ENCODE results near the gene PLEKHO2. TPM values are rescaled to one million over a fixed set of nuclear protein-coding genes. Genes with fewer than 3 reads are reported as not detected.

The PLEKHO2 gene
- total and polyA plus RNA-seq, 10 of the 15 experiments (the other 5 are each of a cell fraction or from before 2014, with no cell fraction given) = 1.4 to 25.6 (median 20.5) TPM

DNA sequence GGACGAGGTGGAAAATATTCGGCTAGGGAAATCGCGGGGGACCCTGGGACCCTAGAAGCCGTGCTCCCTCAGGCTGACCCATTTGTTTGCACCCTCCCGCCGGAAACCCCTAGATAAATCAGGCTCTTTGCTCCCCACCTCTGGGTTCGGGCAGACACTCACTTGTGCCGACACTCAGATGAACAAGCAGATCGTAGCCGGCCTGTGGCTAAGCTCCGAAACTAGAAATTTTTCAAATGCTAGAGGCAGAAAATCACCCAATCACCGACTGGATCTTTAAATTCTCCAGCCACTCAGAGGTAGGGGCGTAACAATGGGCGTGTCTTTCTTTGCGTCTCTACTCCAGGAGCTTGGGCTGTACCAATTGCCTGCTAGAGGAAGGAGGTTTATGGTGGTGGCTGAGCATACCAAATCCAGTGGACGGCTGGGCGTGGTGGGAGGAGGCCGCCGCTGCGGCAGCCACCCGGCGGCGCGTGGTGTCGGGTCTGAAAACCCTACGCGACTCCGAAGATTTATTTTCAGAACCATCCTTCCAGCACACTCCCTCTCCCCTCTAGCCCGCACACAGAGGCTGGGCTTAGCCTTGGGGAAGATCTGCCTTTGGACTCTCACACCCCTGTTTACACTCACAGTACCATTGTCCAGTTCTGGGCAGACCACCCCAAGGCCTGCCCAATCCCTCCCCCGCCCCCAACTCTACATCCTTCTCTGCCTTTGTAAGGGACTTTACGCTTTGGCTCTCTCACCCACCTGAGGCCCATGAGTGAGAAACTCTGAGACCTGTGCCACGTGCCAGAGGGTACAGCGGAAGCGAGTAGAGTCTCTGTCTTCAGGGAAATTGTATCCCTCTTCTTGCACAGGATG, 16.1 kb upstream of the PLEKHO2 start, which contains the start of gene PIF1 (continued):
- TF ChIP-seq RB1 (IDR thresholded peaks at IDR 0.05; ENCODE audit: borderline replicate concordance) (peak; percentile 14; the same call in 1 of the 2 replicates), SREBF1 (IDR thresholded peaks at IDR 0.05; ENCODE audit: low read length) (peak; percentile 95), MXI1 (IDR thresholded peaks at IDR 0.05; ENCODE audit: low read depth, low read length) (peak; percentile 92), ZNF207 (IDR thresholded peaks at IDR 0.05; ENCODE audit: borderline replicate concordance) (peak; percentile 72), NR2C1 (IDR thresholded peaks at IDR 0.05) (no peak), TARDBP (IDR thresholded peaks at IDR 0.05; ENCODE audit: borderline replicate concordance) (no peak), KAT2A (conservative IDR thresholded peaks at IDR 0.05; ENCODE audit: control insufficient read depth, low read depth, low read length) (no peak), RCOR1 (conservative IDR thresholded peaks at IDR 0.05; ENCODE audit: low read depth, low read length) (no peak), NR2C2 (IDR thresholded peaks at IDR 0.05; ENCODE audit: borderline replicate concordance, control insufficient read depth, insufficient read length, low read depth) (no peak), YBX1 (IDR thresholded peaks at IDR 0.05) (no peak), SPI1 (IDR thresholded peaks at IDR 0.05; ENCODE audit: borderline replicate concordance, insufficient read depth, low read depth, low read length) (no peak), FOS (IDR thresholded peaks at IDR 0.05; ENCODE audit: borderline replicate concordance, extremely low read depth, insufficient read length) (peak; percentile 59), EED (IDR thresholded peaks at IDR 0.05; ENCODE audit: low read depth) (no peak), PML (IDR thresholded peaks at IDR 0.05; ENCODE audit: low read length) (peak; percentile 59; the same call in 1 of the 2 replicates), SMAD5 (IDR thresholded peaks at IDR 0.05; ENCODE audit: low read depth) (no peak), BCLAF1 (IDR thresholded peaks at IDR 0.05) (peak; percentile 89), EGR1 (IDR thresholded peaks at IDR 0.05; ENCODE audit: borderline replicate concordance in 1 of 2, low read depth in 2 of 2, low read length in 2 of 2) (no peak), RBBP5 (conservative IDR thresholded peaks at IDR 0.05) (no peak), USF2 (IDR thresholded peaks at IDR 0.05; ENCODE audit: borderline replicate concordance, low read depth, low read length) (no peak)
- TF ChIP-seq, protein P1, sequence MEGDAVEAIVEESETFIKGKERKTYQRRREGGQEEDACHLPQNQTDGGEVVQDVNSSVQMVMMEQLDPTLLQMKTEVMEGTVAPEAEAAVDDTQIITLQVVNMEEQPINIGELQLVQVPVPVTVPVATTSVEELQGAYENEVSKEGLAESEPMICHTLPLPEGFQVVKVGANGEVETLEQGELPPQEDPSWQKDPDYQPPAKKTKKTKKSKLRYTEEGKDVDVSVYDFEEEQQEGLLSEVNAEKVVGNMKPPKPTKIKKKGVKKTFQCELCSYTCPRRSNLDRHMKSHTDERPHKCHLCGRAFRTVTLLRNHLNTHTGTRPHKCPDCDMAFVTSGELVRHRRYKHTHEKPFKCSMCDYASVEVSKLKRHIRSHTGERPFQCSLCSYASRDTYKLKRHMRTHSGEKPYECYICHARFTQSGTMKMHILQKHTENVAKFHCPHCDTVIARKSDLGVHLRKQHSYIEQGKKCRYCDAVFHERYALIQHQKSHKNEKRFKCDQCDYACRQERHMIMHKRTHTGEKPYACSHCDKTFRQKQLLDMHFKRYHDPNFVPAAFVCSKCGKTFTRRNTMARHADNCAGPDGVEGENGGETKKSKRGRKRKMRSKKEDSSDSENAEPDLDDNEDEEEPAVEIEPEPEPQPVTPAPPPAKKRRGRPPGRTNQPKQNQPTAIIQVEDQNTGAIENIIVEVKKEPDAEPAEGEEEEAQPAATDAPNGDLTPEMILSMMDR (IDR thresholded peaks at IDR 0.05 in 2 of 3, conservative IDR thresholded peaks at IDR 0.05 in 1 of 3; ENCODE audit: control insufficient read depth in 2 of 3, extremely low read depth in 1 of 3, insufficient read depth in 1 of 3, low read depth in 3 of 3, low read length in 3 of 3) = peak in 1 of 3 experiments; percentile 9; a peak in 1 of 6 replicates
- TF ChIP-seq, protein P2, sequence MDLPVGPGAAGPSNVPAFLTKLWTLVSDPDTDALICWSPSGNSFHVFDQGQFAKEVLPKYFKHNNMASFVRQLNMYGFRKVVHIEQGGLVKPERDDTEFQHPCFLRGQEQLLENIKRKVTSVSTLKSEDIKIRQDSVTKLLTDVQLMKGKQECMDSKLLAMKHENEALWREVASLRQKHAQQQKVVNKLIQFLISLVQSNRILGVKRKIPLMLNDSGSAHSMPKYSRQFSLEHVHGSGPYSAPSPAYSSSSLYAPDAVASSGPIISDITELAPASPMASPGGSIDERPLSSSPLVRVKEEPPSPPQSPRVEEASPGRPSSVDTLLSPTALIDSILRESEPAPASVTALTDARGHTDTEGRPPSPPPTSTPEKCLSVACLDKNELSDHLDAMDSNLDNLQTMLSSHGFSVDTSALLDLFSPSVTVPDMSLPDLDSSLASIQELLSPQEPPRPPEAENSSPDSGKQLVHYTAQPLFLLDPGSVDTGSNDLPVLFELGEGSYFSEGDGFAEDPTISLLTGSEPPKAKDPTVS (IDR thresholded peaks at IDR 0.05; ENCODE audit: low read depth, low read length) = no peak
